Ureter (tissue), 1 donor: ENCODE results near the gene CACNG1. TPM values are rescaled to one million over a fixed set of nuclear protein-coding genes. Genes with fewer than 3 reads are reported as not detected.
"Not testable (repeated sequence)": the region's sequence is repeated elsewhere in the genome, so short reads cannot be mapped to it uniquely, and the experiment has no call there.

Experiments used
- DNase-seq: peaks from one replicate; pipeline ENCODE4 v3.0.0-alpha.2; 2020; ENCODE audit warnings: low spot score
- total RNA-seq: library from RNA; stranded (reverse); gene quantifications from one replicate; pipeline ENCODE4 v1.2.4, GENCODE V29; 2023
- donor health status: DM: yes; HTN: yes; CAD: no.

The CACNG1 gene
- total RNA-seq, 1 donor from 2014 or later: not detected

DNA sequence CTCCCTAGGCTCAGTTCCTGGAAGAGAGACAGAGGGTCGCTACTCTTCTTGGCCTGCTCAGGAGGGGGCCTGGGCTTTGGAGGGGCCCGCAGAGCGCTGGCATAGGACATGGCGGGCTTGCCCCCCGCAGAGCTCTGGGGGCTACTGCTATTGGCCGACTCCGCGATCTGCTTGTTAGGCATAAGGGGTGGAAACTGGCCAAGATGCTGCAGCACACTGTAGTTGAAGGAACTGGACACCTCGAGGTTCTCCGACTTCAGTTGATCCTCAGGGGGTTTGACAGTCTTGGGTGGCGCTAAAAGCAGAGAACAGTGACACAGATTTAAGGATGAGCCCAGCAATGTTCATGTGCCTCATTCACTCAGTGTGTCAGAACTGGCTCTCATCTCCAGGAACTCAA, 33.9 kb downstream of the CACNG1 start:
- DNase-seq: no peak

DNA sequence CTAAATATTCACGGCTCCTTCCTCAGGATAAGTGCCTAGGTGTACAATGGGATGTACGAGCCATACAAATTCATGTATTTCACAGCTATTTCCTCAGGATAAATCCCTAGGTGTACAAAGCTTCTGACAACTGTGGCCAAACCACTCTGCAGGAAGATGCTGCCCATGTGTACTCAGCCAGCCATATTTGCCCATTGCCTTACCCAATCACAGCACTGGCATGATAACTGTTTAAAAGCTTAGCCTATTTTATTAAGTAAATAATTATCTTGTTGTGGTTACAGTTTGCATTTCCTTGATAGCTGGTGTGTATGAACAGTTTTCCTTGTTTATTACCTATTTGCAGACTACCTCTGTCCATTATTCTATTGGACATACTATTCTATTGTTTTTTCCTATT, 35.1 kb downstream of the CACNG1 start:
- no peak for DNase-seq

DNA sequence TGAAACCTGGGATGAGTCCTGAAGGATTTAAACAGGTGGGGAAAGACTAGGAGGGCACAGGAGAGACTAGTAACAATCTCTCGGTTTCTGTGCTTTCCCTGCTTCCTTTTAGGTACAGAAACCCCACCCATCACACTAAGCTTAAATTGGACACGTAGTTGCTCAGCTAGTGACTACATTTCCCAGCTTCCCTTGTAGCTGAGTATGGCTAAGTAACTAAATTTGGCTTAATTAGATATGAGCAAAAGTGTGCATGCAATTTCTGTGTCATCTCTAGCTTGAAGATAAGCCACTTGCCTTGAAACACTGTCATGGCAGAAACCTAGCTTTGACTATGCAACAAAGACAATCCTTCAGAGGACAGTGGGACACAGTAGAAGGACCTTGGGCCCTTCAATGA, 36.5 kb downstream of the CACNG1 start:
- no peak for DNase-seq

DNA sequence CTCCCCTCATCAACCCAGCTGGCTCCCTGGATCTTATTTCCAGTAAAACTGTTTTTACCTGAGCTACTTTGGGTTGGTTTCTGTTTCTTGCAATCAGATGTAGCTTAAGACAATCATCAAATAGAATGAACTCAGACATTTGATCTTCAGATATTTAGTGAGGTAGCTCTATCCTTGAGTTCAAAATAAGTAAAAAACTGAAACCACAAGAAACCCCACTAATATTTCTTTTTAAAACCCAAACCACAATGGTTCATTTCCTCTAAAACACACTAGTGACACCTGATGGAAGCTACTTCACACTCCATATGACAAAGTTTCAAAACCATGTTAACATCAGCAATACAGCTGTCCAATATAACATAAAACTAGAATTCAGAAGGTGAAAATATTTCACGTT, 37.8 kb downstream of the CACNG1 start:
- DNase-seq: no peak

DNA sequence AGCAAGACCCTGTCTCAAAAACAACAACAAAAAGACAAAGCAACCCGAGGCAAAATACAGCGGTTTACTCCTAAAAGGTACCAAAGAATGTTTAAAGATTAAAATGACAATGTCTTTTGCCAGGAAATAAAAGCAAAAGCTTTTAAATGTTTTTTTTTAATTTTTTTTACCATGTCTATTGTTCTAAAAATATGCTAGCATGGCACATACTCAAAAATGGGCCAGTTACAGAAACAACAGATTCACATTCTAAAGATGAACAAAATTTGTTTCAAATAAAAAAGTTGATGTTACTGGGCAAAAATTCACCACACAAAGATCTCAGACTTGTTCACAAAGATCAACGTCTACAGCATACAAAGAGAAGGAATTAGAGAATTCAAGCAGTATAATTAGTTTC, 41.1 kb downstream of the CACNG1 start:
- no peak for DNase-seq

DNA sequence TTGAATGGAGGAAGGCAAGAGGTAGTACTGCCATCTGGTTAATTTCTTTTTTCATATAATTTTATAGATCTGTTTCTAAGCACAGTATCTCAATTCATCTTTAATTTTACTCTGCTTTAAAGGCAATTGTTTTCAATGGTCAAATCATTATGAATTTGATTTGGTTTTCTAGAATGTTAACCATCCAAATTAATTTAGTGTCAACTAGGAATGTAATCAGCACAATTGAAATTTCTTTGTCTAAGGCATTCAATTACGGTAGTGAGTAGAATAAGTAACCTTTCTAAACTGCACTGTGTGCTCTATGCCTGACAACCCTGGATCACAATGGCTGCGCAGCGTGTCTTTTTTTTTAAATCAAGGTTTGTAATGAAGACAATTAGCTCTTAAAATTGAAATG, 44.3 kb downstream of the CACNG1 start:
- no peak for DNase-seq

DNA sequence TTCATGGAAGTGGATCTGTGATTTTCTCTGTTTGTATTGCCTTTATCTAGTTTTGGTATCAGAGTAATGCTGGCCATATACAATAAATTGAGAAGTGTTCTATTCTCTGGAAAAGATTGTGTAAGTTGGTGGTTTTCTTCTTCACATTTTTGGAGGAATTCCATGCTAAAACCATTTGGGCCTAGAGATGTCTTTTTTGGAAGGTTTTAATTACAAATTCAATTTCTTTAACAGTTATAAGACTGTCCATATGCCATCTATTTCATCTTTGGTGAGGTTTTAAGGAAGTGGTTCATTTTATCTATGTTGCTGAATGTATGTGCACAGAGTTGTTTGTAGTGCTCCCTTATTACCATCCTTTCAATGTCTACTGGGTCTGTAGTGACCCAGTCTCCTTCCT, 46.0 kb downstream of the CACNG1 start:
- DNase-seq: no peak

DNA sequence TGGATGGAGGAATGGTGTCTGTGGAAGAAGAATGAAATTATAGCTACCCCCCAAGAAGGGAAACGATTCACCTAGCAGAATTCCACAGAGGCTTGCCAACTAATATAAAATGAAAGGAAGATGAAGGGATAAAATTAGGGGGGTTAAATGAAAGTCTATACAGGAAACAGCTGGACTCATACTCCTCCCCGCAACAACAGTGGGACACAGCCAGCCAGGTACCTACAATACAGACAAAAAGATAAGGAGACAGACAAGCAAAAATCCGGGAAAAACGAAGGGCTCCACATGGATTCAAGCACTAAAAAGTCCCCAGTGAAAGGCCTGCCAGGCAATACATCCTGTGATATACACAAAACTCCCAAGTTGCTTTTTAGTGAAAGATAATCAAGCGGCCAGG, 47.9 kb downstream of the CACNG1 start:
- no peak for DNase-seq

DNA sequence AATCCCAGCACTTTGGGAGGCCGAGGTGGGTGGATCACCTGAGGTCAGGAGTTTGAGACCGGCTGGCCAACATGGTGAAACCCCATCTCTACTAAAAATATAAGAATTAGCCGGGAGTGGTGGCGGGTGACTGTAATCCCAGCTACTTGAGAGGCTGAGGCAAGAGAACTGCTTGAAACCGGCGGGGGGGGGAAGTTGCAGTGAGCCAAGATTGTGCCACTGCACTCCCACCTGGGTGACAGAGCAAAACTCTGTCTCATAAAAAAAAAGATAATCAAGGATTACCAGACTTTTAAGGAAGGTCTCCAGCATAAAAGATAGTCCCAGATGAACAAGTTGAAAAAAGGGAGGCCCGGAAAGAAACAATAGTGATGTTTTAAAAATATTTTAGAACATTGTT, 48.4 kb downstream of the CACNG1 start:
- not testable (repeated sequence) for DNase-seq

DNA sequence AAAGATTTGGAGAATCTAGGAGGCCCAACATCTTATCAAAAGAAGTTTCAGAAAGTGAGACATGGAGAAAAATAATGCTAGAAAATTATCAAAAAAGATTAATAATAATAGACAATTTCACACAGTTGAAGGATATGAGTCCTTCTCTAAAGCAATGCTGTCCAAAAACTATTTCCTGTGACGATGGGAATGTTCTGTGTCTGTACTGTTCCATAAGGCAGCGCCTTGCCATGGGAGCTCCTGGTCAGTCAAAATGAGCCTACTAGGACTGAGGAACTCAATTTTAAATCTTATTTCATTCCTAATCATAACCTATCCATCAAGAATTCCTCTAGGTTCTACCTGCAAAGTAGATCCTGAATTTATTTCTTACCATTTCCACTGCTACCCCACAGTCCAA, 49.0 kb downstream of the CACNG1 start:
- no peak for DNase-seq

DNA sequence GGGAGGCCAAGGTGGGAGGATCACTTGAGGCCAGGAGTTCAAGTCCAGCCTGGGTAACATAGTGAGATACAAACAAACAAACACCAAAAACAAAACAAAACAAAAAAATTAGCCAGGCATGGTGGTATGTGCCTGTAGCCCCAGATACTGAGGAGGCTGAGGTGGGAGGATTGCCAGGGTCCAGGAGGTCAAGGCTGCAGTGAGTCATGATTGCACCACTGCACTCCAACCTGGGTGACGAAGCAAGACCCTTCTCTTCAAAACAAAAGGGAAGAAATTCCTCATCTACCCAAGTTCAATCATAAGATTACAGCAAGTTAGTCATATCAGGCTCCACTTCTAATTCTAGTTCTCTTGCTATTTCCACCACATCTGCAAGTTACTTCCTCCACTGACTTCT, 50.9 kb downstream of the CACNG1 start:
- not testable (repeated sequence) for DNase-seq

DNA sequence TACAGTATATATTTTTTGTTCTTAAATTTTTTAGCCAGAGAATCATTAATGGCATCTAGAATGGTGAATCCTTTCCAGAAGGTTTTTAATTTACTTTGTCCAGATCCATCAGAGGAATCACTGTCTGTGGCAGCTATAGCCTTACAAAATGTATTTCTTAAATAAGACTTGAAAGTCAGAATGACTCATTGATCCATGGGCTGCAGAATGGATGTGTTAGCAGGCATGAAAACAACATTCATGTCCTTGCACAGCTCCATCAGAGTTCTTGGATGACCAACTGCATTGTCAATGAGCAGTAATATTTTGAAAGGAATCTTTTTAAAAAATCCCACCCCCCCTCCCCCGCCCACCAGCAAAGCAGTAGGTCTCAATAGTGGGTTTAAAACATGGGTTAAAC, 51.4 kb downstream of the CACNG1 start:
- DNase-seq: no peak

DNA sequence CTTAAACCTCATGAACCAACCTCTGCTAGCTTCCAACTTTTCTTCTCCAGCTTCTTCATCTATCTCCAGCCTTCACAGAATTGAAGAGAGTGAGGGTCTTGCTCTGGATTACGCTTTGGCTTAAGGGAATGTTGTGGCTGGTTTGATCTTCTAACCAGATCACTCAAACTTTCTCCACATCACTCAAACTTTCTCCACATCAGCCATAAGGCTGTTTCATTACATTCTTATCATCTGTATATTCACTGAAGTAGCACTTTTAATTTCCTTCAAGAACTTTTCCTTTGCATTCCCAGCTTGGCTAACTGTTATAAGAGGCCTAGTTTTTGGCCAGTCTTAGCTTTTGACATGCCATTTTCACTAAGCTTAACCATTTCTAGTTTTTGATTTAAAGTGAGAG, 52.3 kb downstream of the CACNG1 start:
- no peak for DNase-seq

DNA sequence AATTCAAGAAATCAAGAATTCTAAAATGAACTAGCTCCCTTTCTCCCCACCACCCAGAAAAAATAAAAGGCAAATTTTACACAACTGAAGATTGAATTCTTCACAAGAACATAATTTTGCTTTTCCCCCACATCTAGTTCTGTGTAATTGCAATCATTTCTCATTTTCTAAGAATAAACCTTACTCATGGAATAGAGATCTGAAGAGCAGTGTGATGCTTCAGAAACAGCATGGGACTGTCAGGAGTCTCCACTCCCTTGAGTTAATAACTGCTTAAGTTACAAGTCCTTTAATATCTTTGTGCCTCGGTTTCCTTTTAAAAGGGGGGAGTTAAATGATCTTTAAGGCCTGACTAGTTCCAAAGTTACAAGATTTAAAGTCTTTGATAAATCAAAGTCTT, 53.7 kb downstream of the CACNG1 start:
- no peak for DNase-seq

DNA sequence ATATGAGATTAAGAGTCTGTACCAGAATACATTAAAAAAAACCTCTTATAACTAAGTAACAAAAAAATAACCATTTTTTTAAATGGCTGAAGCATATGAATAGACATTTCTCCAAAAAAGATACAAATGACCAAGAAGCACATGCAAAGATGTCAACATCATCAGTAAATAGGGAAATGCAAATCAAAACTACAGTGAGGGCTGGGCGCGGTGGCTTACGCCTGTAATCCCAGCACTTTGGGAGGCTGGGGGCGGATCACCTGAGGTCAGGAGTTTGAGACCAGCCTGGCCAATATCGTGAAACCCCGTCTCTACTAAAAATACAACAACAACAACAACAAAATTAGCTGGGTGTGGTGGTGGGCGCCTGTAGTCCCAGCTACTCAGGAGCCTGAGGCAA, 60.3 kb downstream of the CACNG1 start:
- not testable (repeated sequence) for DNase-seq

DNA sequence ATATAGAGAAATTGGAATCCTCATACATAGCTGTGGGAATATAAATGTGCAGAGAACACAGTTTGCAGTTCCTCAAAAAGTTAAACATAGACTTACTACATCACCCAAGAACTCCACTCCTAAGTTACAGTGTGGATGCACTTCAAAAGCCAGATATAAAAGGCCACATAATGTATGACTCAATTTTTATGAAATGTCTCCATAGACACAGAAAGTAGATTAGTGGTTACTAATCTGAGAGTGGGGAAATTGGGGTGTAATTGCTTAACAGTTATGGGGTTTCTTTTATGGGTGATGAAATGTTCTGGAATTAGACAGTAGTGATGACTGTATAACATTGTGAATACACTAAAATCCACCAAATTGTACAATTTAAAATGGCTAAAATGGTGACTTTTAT, 60.9 kb downstream of the CACNG1 start:
- no peak for DNase-seq

Other genes with a start within 250 kb of the CACNG1 start
- not detected for gene CACNG5, start 209.4 kb upstream of the CACNG1 start, total RNA-seq
- gene CACNG4, start 79.8 kb upstream of the CACNG1 start, total RNA-seq: 0.57 TPM
- 68.4 TPM for gene HELZ, start 200.6 kb downstream of the CACNG1 start, total RNA-seq